HG03175 (cell line): ENCODE data around the gene ANKS3.

Experiments used
- ATAC-seq: cut with Tn5 transposase; IDR thresholded peaks from one replicate; pipeline ENCODE4 v1.9.1; 2021; ENCODE audit warnings: mild to moderate bottlenecking, moderate library complexity; ENCODE audit not compliant: unreplicated experiment

The ANKS3 gene

GRCh38 chr16:4696905-4697847, 36.9 kb downstream of the ANKS3 start:
- ATAC-seq, result no peak

- ATAC-seq, result no peak
Measured at GRCh38 chr16:4696172-4696904, 37.7 kb downstream of the ANKS3 start.

DNA sequence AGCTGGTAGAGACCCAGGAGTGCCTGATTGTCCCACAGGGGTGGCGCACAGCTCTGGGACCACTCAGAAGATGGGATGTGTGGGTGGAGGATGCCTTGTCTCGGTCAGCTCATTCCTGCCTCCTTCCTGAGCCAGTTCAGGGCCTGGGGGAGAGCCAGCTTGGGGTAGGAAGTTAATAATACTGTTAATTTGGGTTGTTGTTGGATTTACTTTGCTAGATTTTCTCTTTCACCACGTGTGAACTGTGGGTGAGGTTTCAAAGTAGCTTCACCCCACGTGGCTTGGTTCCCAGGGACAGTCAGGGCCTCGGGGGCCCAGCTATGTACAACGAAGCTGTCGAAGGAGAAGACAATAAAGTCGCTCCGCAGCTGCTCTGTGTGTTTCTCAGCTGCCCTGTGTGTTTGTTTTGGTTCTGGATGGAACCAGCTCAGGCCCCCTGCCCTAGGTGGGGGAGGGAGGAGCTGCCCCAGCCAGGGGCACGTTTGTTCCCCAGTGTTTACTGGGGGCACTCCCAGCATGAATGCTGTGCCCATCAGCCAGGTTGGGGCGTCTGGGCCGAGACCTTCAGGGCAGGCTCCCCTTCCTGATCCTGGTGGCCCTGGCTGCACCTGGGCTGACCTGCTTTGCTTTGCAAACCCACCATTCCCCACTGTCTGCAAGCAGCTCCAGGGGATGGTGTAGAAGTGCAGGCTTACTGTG, 38.4 kb downstream of the ANKS3 start:
- ATAC-seq, result no peak

- ATAC-seq, result no peak
Measured at GRCh38 chr16:4694642-4695451, 39.2 kb downstream of the ANKS3 start.

GRCh38 chr16:4693956-4694641, 40.0 kb downstream of the ANKS3 start:
- peak; percentile 9 for ATAC-seq

GRCh38 chr16:4693296-4693955, 40.6 kb downstream of the ANKS3 start, which contains the start of gene NUDT16L1:
TSS of gene NUDT16L1 (plus strand) at chr16:4693562. CDS start at chr16:4693727, 165 bp downstream.
- peak; percentile 94 for ATAC-seq

- ATAC-seq, result peak; percentile 18
Measured at GRCh38 chr16:4692460-4693295, 41.4 kb downstream of the ANKS3 start.

DNA sequence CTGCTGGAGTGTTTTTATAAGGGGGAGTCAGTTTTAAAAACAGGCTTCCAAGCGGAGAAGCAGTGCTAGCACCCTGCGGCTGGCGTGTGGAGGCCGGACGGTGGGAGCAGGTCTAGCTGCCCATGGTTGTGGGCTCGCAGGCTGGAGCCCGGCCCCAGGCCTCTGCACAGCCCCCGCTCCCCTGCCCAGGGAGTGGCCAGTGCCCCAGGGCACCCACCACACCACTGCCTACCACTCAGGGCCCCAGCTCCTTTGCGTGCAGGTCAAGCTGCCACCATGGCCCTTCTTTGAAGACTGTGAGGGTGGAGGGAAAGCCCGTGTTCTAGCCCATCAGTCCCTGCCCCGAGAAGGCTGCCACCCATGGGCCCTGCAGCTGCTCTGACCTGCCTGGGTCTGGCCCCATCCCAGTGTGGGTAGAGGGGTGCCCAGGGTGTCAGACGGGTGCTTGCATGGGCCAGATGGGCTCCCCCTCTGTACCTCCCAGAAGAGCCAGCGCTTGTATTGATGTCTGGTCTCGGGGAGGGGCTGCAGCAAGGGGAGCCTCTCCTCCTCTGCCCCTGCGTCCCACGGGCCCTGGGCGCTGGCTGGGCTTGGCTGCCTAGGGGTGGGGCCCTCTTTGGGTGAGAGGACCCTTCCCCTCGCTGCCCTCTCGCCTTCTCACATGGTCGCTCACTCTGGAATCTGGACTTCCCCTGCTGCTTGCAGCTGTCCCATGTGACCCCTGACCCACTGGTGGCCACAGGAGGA, 42.2 kb downstream of the ANKS3 start:
- ATAC-seq, result no peak

DNA sequence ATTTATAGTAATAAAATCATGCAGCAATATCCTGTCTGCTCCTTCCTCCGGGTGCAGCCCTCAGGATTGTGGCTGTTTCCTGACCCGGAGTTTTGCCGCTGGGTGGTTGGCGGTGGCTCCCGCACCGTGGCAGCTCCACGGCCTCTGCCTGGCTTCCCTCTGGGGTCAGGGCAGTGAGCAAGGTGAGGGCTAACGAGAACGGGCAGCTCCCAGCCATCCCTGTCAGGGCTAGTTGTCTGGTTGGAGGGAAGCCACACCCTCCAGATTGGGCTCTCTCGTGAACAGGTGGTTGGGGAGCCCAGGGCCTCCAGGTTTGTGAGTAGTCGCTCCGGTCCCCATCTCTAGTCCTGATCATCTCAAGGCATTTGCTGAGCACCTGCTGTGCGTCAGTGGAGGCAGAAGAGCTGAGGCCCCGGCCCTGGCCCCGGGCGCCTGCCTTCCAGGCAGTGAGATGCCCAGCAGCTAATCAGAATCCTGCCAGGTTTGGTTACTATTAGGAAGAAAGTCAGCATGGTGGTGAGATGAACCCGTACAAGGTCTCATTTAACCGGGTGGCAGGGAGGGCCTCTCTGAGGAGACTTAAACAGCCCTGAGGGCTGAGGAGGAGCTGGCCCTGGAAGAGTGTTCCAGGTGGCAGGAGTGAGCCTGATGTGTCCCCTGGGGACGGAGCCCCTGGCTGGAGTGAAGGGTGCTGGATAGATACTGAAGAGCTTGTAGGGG, 43.0 kb downstream of the ANKS3 start:
- no peak for ATAC-seq

DNA sequence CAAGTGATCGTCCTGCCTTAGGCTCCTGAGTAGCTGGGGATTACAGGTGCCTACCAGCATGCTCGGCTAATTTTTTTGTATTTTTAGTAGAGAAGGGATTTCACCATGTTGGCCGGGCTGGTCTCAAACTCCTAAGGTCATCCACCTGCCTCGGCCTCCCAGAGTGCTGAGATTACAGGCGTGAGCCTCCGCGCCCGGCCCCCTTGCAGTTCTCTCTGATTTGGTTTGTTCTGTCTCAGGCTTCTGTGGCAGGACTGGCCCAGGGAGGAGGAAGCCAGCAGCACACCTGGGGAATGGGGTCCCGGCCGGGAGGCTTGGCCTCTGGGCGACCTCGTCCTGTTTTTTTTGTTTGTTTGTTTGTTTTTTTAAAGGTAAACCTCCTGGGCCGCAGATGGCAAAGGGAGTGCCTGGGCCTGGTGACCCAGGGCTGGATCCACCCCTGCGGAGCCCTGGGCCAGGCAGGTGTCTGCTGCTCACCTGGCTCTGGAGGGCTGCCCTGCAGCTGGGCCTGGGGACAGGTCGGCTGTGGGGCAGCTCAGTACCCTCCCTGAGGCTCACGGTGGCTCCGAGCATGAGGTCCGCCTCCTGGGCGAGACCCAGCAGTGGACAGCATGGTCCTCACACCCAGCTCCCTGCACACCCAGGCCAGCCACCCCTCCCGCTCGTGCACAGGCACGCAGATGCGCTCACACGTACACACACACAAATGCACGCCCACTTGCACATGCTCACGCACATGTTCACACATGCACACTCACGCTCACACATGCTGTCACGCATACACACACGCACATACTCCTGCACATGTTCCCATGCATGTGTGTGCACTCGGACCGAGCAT, 44.0 kb downstream of the ANKS3 start:
- no peak for ATAC-seq

DNA sequence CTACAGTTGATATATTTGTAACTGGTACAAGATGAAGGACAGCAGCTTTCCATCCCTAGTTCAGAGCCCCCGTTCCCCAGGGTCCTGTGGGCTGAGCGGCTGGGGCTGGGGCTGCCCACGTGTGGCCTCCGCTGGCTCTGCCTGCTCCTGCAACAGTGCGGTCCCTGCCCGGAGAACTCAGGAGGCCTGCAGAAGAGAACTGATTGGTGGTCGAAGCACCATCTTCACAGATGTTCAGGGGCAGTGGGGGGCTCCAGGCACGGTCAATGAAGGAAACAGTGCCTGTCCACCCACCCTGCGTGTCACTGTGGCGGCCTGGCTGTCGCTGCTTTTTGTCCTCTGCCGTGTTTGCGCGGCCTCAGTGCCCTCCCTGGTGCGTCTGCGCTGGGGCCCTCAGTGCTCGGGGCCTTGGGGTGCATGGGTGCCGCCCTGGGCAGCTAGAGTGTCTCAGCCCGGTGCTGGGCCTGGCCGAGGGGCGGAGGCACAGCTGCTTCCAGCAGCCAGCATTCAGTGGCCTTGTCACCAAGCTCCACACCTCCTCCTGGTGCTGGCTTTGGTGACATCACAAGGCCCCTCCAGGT, 44.9 kb downstream of the ANKS3 start:
- ATAC-seq, result no peak

- ATAC-seq, result no peak
Measured at GRCh38 chr16:4688674-4689045, 45.4 kb downstream of the ANKS3 start.

DNA sequence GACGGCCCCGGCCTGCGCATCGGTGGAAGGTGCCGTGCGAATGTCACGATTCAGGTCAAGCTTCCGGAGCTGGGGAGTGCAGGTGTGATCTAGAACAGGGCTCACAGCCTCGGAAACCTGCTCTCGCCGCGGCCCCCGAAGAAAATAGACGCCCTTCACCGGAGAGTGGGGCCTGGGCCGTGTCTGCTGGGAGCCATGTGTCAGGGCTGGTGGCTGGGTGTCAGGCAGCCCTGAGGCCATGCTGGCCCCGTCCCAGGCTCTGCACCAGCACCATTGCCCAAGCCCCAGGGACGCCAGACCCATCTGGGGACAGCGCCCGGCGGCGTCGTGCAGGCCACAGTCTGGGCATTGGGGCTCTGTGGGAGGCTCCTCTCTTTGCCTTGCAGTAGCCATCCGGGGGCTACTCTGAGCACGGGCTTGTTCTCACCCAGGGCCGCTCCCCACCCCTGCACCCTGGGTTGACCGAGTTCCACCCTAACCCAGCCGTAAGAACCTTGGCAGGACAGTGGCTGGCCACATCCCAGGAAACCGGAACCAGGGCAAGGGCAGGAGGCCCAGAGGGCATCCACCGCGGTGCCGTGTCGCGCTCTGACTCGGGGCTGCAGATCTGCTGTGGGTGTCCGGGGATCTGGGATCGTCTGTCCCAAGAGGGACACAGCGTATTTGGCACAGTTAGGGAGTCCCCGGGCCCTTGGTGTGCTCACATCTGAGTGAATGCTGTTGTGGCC, 46.0 kb downstream of the ANKS3 start:
- no peak for ATAC-seq

DNA sequence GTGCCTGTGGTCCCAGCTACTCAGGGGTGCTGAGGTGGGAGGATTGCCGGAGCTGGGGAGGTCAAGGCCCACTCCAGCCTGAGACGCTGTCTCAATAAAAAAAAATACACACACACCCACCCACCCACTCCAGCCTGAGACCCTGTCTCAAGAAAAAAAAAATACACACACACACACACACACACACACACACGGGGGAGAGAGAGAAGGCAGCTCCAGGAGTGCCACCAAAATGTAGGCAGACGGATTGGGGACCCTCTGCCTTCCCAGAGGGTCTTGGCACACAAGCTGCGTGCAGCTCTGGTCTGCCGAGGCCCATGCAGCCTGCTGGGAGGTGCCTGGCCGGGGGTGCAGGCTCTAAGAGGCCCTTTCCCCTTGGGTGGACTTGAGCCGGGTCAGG, 46.7 kb downstream of the ANKS3 start:
- no peak for ATAC-seq

DNA sequence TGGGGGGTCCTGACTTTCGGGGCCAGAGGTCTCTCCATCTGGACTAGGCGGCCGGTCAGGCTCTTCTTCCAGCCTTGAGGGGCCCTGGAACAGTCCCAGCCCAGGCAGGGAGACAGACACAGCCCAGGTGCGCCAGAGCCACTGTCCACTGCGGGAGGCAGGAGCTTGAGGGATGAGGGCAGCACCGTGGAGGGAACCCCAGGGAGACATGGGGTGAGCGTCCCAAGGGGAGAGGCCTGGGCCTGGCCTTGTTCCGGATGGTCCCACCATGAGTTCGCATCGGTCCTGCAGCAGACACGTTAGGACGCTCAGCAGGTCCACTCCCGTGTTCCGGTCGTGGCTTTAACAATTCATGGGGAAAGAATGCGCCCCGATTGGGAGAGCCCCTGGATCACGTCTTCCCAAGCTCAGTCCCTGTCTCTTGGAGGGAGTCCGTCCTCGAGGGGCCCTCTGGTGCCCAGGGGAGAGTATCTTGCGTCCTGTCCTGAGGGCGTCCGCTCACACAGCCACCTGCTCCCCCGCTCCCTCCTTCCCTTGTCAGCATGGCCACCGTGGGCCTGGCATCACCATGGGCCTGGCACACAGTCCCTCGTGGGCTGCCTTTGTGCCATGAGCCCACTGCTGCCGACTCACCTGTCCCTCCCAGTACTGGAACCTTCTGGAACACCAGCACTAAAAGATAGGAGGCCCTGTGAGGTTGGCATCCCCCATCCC, 47.4 kb downstream of the ANKS3 start:
- no peak for ATAC-seq
